Fibroblast of lung (primary cell): ENCODE results near the gene TCP11L2. TPM values are rescaled to one million over a fixed set of nuclear protein-coding genes. Genes with fewer than 3 reads are reported as not detected.

Experiments used
- DNase-seq, 2 donors: peaks; one replicate each; pipeline versions ENCODE4 v3.0.0 to v3.0.0-alpha.2; 2010; ENCODE audit warnings: low read depth in 2 of 2
- H2AFZ ChIP-seq: 2 replicates; pipeline ENCODE4 v1.5.1; 2012; ENCODE audit warnings: low read length, control low read depth, inconsistent platforms
- H3K27ac ChIP-seq: 2 replicates; pipeline ENCODE4 v1.5.1; 2011; ENCODE audit warnings: low read length, control low read depth; ENCODE audit not compliant: insufficient read depth
- H3K27me3 ChIP-seq: 2 replicates; pipeline ENCODE4 v1.5.1; 2011; ENCODE audit warnings: mild to moderate bottlenecking, low read length; ENCODE audit not compliant: control insufficient read depth, insufficient read depth
- H3K36me3 ChIP-seq: 2 replicates; pipeline ENCODE4 v1.5.1; 2011; ENCODE audit warnings: low read length; ENCODE audit not compliant: control insufficient read depth, insufficient read depth
- H3K4me1 ChIP-seq: 2 replicates; pipeline ENCODE4 v1.5.1; 2011; ENCODE audit warnings: low read length; ENCODE audit not compliant: control insufficient read depth, insufficient read depth; ENCODE audit errors: extremely low read depth
- H3K4me2 ChIP-seq: 2 replicates; pipeline ENCODE4 v1.5.1; 2011; ENCODE audit warnings: low read length, control low read depth; ENCODE audit not compliant: insufficient read depth; ENCODE audit errors: extremely low read depth
- H3K4me3 ChIP-seq, 4 experiments: fragments of 200-600 bp in 1 of 4; sonication (generic) in 1 of 4; replicated peaks in 1 of 4; 2 replicates each; pipeline ENCODE4 v1.5.1; 2011 to 2016; ENCODE audit warnings: low read length in 4 of 4, low read depth in 3 of 4, mild to moderate bottlenecking in 3 of 4, control low read depth in 2 of 4, inconsistent platforms in 1 of 4, mixed read lengths in 1 of 4; ENCODE audit not compliant: insufficient read depth in 1 of 4; ENCODE audit errors: control extremely low read depth in 1 of 4
- H3K79me2 ChIP-seq: 2 replicates; pipeline ENCODE4 v1.5.1; 2012; ENCODE audit warnings: mild to moderate bottlenecking, low read length, inconsistent platforms; ENCODE audit not compliant: control insufficient read depth, insufficient read depth
- H3K9ac ChIP-seq: 2 replicates; pipeline ENCODE4 v1.5.1; 2011; ENCODE audit warnings: mild to moderate bottlenecking, low read length, control low read depth; ENCODE audit not compliant: insufficient read depth
- H3K9me3 ChIP-seq: 2 replicates; pipeline ENCODE4 v1.5.1; 2012; ENCODE audit warnings: low read depth, low read length; ENCODE audit not compliant: control insufficient read depth, insufficient read depth
- H4K20me1 ChIP-seq: 2 replicates; pipeline ENCODE4 v1.5.1; 2011; ENCODE audit warnings: low read length; ENCODE audit not compliant: control insufficient read depth, insufficient read depth; ENCODE audit errors: extremely low read depth
- EZH2 ChIP-seq: IDR thresholded peaks from 2 replicates; pipeline ENCODE4 v1.5.1; 2012; ENCODE audit warnings: low read length, control low read depth, mild to moderate bottlenecking; ENCODE audit errors: missing control alignments
- polyA plus RNA-seq, 2 donors: library from polyadenylated mRNA; depleted of rRNA in 1 of 2; stranded (reverse) in 1 of 2; unstranded in 1 of 2; fragments of >200 nt; gene quantifications; 2 replicates each; pipeline ENCODE4 v1.2.1, GENCODE V29; 2011 to 2012; ENCODE audit warnings: missing spikeins in 1 of 2
- total RNA-seq: library from RNA; depleted of rRNA; stranded (reverse); fragments of >200 nt; gene quantifications from 2 replicates; pipeline ENCODE4 v1.2.1, GENCODE V29; 2014
- TF ChIP-seq, protein P1 (sequence below), 2 donors: IDR thresholded peaks in 1 of 2; conservative IDR thresholded peaks in 1 of 2; 1 replicate in 1 of 2; 2 replicates in 1 of 2; pipeline ENCODE4 v1.5.1; 2011 to 2012; ENCODE audit warnings: low read length in 2 of 2, control low read depth in 1 of 2, inconsistent platforms in 1 of 2, low read depth in 1 of 2, mild to moderate bottlenecking in 1 of 2

Gene TCP11L2
- total and polyA plus RNA-seq, 2 donors (not counting 1 experiment from before 2014, with no cell fraction given) = 23.6 to 82.6 TPM

DNA sequence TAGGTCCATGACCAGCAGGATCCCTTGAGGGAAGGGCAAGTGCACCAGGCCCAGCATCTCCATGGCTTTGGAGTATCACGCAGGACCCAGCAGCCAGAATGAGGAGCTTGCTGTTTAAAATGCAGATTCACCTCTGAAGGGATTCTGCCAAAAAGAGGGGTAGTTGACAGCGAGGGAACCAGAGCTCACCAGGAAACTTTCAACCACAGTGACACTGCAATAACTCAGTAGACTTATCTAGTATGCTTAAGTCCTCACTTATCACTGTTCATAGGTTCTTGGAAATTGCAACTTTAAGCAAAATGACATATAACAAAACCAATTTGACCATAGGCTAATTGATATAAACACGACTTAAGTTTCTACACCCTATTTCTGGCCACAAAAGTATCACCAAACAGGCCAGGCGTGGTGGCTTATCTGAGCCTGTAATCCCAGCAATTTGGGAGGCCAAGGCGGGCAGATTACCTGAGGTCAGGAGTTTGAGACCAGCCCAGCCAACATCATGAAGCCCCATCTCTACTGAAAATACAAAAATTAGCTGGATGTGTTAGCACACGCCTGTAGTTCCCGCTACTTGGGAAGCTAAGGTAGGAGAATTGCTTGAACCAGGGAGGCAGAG is 33.3 kb upstream of the TCP11L2 start:
- Histone ChIP-seq H3K4me2 (no peak overlapping the region), H3K79me2 (no peaks in the 10 kb centered on the region), H4K20me1 (no peaks in the 10 kb centered on the region), H3K36me3 (no peaks in the 10 kb centered on the region), H3K27me3 (peaks cover under 1% of the 10 kb centered on the region), H2AFZ (no peak overlapping the region), H3K4me1 (no peaks in the 10 kb centered on the region), H3K9me3 (no peaks in the 10 kb centered on the region), H3K4me3 (no peak overlapping the region), H3K9ac (no peak overlapping the region), H3K27ac (no peak overlapping the region)
- DNase-seq = no peak
- no peak for TF ChIP-seq EZH2
- TF ChIP-seq, protein P1, sequence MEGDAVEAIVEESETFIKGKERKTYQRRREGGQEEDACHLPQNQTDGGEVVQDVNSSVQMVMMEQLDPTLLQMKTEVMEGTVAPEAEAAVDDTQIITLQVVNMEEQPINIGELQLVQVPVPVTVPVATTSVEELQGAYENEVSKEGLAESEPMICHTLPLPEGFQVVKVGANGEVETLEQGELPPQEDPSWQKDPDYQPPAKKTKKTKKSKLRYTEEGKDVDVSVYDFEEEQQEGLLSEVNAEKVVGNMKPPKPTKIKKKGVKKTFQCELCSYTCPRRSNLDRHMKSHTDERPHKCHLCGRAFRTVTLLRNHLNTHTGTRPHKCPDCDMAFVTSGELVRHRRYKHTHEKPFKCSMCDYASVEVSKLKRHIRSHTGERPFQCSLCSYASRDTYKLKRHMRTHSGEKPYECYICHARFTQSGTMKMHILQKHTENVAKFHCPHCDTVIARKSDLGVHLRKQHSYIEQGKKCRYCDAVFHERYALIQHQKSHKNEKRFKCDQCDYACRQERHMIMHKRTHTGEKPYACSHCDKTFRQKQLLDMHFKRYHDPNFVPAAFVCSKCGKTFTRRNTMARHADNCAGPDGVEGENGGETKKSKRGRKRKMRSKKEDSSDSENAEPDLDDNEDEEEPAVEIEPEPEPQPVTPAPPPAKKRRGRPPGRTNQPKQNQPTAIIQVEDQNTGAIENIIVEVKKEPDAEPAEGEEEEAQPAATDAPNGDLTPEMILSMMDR (conservative IDR thresholded peaks at IDR 0.05 in 1 of 2, IDR thresholded peaks at IDR 0.05 in 1 of 2; ENCODE audit: low read depth in 1 of 2, low read length in 2 of 2) = no peak

- TF ChIP-seq EZH2 = no peak
- TF ChIP-seq, protein P1 (conservative IDR thresholded peaks at IDR 0.05 in 1 of 2, IDR thresholded peaks at IDR 0.05 in 1 of 2; ENCODE audit: low read depth in 1 of 2, low read length in 2 of 2) = no peak
- Histone ChIP-seq H3K4me1 (no peaks in the 10 kb centered on the region), H3K9ac (no peak overlapping the region), H4K20me1 (no peaks in the 10 kb centered on the region), H3K27me3 (peaks cover 5% of the 10 kb centered on the region), H3K4me2 (no peak overlapping the region), H3K9me3 (no peaks in the 10 kb centered on the region), H2AFZ (no peak overlapping the region), H3K36me3 (no peaks in the 10 kb centered on the region), H3K4me3 (no peak overlapping the region), H3K27ac (no peak overlapping the region), H3K79me2 (no peaks in the 10 kb centered on the region)
- no peak for DNase-seq
These were observed 30.7 kb upstream of the TCP11L2 start for GRCh38 chr12:106271575-106272505.

DNA sequence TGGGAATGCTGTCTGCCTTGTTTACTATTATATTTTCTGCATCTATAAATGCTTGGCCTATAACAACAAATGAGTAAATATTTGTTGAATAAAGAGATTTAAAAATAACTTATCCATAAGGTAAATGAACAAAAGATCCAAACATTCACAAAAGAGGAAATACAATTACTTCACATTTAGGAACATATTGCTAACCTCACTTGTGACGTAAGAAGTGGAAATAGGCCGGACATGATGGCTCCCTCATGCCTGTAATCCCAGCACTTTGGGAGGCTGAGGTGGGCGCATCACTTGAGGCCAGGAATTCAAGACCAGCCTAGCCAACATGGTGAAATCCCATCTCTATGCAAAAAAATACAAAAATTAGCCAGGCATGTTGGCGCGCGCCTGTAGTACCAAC is 29.0 kb upstream of the TCP11L2 start:
- Histone ChIP-seq H3K9me3 (no peaks in the 10 kb centered on the region), H3K4me1 (no peaks in the 10 kb centered on the region), H3K79me2 (no peaks in the 10 kb centered on the region), H2AFZ (no peak overlapping the region), H4K20me1 (no peaks in the 10 kb centered on the region), H3K36me3 (no peaks in the 10 kb centered on the region), H3K27ac (no peak overlapping the region), H3K4me2 (no peak overlapping the region), H3K4me3 (no peak overlapping the region), H3K9ac (no peak overlapping the region), H3K27me3 (peaks cover 5% of the 10 kb centered on the region)
- TF ChIP-seq, protein P1 (conservative IDR thresholded peaks at IDR 0.05 in 1 of 2, IDR thresholded peaks at IDR 0.05 in 1 of 2; ENCODE audit: low read depth in 1 of 2, low read length in 2 of 2) = no peak
- TF ChIP-seq EZH2 = no peak
- no peak for DNase-seq
